Hepatocyte (in vitro differentiated cells): ENCODE results near the gene DPAGT1.

Experiments used
- CTCF ChIP-seq: fragments of 200-600 bp; sonication (generic); IDR thresholded peaks from 2 replicates; pipeline ENCODE4 v1.5.1; 2016; ENCODE audit warnings: antibody characterized with exemption, mild to moderate bottlenecking; ENCODE audit not compliant: poor library complexity
- EZH2 ChIP-seq: fragments of 200-600 bp; sonication (generic); IDR thresholded peaks from 2 replicates; pipeline ENCODE4 v1.6.1; 2016; ENCODE audit warnings: antibody characterized with exemption, mild to moderate bottlenecking, borderline replicate concordance
- EZH2phosphoT487 ChIP-seq: fragments of 200-600 bp; sonication (generic); IDR thresholded peaks from one replicate; pipeline ENCODE4 v1.6.1; 2018; ENCODE audit warnings: antibody characterized with exemption, mild to moderate bottlenecking, low read depth, moderate library complexity; ENCODE audit not compliant: unreplicated experiment, severe bottlenecking

- TF ChIP-seq CTCF (no peak), EZH2 (no peak), EZH2phosphoT487 (no peak)
These were observed 16.8 kb downstream of the DPAGT1 start, which contains the start of gene HMBS for GRCh38 chr11:119084663-119085436.
